GM21515 (cell line): ENCODE results near the gene PROKR1.
A peak's percentile ranks its signal among the peaks of the same experiment; 100 is the strongest.
"Not testable (repeated sequence)": the region's sequence is repeated elsewhere in the genome, so short reads cannot be mapped to it uniquely, and the experiment has no call there.

Experiments used
- ATAC-seq: cut with Tn5 transposase; IDR thresholded peaks from one replicate; pipeline ENCODE4 v1.9.1; 2021; ENCODE audit not compliant: unreplicated experiment

Gene PROKR1

DNA sequence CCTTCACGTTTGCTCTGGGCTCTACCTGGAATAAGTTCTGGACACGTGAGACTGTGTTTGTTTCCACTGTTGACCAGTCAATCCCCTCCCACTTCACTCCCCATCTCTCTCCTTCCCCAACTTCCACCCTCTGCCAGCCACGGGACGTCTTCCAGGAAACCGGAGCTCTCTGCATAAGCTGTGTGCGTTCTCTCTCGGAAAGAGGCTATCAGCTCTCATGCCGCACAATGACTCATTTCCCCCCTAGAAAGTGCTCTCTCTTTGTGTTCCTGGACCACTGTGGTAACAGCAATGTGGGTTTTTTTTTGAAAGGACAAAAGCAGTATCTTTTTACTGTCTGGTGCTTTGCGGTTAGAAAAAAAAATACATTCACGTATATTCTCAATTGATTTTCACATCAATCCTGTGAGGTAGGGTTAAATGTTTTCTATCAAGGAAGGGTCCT, 10.2 kb downstream of the PROKR1 start:
- peak; percentile 69 for ATAC-seq

DNA sequence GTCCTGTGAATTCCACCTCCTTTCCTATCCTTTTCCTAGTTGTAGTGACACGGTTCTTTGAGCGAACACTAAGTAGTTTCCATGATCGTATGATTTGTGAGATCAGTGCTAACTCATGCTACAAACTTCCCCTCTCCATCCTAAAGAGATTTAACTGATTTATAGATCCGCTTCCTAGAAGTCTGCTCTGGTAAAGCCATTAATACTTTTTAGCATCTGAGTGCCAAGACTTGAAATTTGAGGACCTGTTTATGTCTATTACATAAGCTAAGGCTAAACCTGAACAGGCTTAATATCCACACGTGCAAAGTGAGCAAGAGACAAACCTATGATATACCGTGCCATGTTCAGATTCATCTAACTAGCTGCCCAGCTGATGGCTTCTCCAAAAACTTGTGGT, 14.9 kb downstream of the PROKR1 start:
- ATAC-seq, result no peak

DNA sequence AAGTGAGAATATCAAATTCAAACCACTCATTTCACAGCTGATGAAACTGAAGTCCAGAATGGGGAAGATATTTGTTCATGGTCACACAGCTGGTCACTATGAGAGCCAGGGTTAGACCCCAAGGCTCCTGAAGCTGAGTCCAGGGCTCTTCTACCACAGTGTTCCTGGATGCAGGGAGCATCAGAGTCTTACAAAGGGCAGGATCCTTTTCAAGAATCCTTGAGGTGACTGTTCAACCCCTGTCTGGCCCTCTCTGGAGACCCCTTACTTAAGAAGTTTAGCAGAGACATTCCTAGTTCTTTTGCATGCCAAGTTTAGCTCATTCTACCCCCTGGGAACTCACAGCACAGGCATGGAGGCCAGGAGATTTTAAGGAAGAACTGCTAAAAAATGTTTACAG, 15.7 kb downstream of the PROKR1 start:
- no peak for ATAC-seq

DNA sequence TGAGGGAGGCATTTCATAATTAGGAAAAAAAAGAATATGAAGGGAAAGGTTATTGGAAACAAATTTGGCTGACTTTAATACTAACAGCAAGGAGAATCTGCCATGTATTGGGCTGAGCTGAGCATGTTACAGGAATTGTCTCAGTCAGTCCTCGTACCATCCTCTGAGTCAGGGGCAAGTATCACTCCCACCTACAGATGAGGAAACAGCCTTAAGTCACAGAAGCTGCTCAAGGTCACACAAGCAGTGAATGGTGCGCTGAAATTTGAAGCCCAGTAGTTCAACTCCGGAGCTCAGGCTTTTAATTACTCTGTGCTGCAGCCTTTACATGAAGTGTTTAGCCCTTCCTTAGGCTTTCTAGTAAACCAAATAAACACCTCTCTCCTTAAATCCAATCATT, 17.3 kb downstream of the PROKR1 start:
- no peak for ATAC-seq

DNA sequence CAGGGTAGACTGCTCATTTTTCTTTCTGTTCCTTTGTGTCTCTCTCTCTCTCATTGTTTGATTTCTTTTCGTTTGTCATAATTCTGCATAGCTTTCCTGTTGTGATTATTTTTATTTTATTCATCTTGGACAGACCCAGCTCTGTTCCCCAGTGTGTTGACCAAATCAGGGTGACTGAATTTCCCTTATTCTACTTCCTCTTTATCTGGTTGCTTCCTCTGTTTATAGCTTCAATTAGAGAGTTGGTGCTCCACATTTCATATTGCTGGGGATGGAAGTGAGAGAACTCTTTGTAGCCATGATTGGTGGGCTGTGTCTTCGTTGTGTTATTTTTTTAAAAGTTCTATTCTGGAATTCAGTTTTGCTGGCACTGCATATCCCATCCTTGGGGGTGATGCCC, 19.1 kb downstream of the PROKR1 start:
- ATAC-seq, result no peak

DNA sequence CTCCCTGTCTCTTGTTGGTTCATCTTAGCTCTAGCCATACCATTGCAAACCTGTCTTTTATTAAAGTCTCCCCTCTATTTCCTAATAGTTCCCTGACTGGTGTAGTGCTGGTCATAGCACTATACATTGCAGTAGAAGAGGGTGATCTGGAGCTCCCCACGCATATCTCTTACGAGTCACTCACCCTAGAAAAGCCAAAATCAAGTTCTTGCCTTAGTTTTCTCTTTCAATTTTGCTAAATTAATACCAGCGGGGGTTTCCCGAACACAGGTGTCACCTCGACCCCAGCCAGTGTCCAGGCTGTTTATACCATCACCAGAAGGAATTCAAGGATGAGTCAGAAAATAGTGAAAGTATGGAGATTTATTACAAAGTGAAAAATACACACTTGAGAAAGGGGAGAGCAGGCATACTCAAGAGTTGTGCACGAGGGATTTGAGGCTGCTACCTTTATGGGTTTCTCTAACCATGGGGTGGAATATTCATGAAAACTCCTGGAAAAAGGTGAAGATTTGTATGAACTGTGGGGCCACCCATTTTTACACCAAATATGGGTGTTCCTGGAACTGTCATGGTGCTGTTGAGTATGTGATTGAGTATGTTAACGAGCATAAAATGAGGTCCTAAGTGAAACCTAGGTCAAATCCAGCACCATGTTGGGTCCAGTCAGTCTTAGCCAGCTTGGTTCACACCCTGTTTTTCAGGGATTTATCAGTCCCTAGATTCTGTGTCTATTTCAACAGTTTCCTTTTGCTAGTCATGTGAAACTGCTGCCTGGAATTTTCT, 20.2 kb downstream of the PROKR1 start:
- no peak for ATAC-seq

DNA sequence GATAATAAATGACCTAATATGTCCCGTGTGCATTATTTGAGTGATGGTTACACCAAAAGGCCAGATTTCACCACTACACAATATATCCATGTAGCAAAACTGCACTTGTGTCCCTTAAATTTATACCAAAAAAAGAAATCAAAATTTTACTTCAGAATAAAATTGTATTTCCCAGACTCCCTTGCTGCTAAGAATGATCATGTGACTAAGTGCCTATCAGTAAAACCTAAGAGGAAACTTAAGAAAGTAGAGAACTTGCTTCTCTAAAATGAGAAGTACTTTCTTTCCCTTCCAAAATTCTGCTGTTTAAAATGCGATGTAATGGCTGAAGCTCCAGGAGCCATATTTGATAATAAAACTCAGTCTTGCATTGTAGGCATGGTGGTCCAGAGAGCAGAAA, 24.0 kb downstream of the PROKR1 start:
- ATAC-seq, result no peak

DNA sequence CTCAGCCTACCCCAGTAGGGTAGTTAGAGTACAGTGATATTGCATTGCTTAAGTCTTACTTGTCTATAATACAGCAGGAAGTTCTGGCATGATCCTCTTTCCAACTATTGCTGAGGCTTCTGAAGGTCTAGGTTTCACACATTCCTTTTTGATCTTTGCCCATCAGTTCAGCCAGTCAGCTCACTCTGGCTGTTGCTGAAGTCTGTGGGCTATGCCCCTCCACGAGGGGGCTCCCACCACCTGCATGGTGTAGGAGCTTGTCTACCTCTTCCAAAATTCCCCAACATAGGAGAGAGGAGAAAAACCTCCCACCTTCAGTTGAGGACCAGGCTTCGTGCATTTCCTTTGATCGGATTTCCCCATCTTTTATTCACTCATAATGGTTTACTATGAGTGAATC, 26.3 kb downstream of the PROKR1 start:
- no peak for ATAC-seq

DNA sequence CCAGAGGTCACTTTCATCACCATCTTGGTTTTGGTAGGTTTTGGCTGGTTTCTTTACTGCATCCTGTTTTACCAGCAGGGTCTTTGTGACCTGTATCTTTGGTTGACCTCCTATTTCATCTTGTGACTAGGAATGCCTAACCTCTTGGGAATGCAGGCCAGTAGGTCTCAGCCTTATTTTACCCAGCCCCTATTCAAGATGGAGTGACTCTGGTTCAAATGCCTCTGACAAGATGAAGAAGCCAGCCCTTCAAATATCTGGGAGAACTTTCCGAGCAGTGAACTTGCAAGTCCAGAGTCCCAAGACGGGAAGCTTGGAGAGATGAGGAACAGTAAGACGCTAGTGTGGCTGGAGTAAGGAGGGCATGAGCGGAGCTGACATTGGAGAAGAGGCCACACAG, 28.6 kb downstream of the PROKR1 start:
- no peak for ATAC-seq

DNA sequence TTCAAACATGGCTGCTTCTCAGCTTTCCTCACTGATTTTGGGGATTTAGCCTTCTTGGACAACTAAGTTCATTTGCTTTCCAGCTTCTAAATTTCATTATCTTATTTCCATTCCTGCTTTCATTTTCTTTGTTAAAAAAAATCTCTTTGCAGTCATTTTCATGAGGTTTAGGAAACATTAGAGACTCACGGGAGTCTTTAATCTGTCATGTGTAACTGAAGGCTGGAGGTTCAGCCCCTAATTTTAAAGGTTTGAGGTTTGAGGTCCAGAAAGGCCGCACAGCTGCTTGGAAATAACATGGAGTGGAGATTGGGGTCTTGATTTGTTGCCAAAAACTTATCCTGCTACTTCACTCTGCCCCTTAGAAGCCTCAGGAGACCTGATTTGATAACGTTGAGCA, 30.3 kb downstream of the PROKR1 start:
- no peak for ATAC-seq

DNA sequence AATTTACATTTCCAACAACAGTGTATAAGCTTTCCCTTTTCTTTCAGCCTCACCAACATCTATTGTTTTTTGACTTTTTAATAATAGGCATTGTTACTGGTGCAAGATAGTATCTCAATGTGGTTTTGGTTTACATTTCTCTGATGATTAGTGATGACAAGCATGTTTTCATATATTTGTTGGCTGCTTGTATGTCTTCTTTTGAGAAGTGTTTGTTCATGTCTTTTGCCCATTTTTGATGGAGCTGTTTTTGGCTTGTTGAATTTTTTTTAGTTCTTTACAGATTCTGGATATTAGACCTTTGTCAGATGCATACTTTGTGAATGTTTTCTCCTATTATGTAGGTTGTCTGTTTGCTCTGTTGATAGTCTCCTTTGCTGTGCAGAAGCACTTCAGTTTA, 32.1 kb downstream of the PROKR1 start:
- no peak for ATAC-seq

DNA sequence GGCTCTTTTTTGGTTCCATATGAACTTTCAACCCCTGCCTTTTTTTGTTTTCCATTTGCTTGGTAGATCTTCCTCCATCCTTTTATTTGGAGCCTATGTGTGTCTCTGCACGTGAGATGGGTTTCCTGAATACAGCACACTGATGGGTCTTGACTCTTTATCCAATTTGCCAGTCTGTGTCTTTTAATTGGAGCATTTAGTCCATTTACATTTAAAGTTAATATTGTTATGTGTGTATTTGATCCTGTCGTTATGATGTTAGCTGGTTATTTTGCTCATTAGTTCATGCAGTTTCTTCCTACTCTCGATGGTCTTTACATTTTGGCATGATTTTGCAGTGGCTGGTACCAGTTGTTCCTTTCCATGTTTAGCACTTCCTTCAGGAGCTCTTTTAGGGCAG, 34.5 kb downstream of the PROKR1 start:
- not testable (repeated sequence) for ATAC-seq

DNA sequence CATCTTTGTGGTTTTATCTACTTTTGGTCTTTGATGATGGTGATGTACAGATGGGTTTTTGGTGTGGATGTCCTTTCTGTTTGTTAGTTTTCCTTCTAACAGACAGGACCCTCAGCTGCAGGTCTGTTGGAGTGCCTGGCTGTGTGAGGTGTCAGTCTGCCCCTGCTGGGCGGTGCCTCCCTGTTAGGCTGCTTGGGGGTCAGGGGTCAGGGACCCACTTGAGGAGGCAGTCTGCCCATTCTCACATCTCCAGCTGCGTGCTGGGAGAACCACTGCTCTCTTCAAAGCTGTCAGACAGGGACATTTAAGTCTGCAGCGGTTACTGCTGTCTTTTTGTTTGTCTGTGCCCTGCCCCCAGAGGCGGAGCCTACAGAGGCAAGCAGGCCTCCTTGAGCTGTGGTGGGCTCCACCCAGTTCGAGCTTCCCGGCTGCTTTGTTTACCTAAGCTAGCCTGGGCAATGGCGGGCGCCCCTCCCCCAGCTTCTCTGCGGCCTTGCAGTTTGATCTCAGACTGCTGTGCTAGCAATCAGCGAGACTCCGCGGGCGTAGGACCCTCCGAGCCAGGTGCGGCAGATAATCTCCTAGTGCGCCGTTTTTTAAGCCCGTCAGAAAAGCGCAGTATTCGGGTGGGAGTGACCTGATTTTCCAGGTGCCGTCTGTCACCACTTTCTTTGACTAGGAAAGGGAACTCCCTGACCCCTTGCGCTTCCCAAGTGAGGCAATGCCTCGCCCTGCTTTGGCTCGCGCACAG, 36.0 kb downstream of the PROKR1 start:
- ATAC-seq, result not testable (repeated sequence)

DNA sequence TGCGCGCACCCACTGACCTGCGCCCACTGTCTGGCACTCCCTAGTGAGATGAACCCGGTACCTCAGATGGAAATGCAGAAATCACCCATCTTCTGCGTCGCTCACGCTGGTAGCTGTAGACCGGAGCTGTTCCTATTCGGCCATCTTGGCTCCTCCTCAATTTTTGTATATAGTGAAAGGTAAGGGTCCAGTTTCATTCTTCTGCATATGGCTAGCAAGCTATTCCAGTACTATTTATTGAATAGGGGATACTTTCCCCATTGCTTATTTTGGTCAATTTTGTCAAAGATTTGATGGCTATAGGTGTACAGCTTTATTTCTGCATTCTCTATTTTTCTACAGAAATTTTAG, 36.5 kb downstream of the PROKR1 start:
- ATAC-seq, result not testable (repeated sequence)

DNA sequence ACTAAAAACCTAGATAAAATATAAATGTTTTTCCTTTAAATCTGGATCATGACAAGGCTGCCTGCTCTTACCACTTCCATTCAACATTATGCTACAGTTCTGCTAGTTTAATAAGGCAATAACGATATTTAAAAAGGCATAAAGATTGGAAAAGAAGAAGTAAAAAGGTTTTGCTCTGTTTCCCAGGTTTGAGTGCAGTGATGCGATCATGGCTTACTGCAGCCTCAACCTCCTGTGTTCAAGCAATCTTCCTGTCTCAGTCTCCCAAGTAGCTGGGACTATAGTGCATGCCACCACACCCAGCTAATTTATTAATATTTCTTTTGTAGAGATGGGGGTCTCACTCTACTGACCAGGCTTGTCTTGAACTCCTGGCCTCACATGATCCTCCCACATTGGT, 40.8 kb downstream of the PROKR1 start:
- no peak for ATAC-seq

DNA sequence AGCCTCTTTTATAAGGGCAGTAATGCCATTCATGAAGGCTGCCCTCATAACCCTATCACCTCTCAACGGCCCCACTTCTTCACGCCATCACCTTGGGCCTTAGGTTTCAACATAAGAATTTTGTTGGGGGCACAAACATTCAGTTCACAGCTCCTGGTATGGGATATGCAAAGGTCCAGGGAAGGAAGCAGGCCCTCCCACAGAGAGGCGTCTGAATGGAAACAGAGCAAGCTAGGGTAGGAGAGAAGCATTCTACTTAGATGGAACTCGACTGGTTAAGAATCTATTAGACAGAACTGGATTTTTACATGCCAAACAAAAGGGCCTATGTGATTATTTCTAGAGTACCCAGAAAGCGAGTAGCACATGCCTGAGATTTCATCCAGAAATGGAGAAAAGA, 42.8 kb downstream of the PROKR1 start:
- ATAC-seq, result no peak

DNA sequence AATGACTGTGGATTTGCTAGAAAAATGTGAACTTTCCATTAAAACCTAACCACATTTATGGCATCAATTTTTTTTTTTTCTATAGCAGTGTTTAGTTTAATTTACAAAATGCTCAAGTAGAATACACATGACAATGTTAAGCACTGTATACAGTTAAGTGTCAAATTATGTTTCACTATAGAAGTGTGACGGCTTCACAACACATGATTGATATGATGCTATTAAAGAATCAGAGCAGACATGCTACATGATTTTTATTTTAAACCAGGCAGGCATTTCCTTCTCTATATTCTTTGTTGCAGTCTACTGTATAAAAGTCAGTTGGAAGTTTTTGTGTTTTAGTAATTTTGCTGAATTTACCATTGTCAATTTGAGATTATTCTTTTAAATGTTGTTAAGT, 43.6 kb downstream of the PROKR1 start:
- no peak for ATAC-seq

DNA sequence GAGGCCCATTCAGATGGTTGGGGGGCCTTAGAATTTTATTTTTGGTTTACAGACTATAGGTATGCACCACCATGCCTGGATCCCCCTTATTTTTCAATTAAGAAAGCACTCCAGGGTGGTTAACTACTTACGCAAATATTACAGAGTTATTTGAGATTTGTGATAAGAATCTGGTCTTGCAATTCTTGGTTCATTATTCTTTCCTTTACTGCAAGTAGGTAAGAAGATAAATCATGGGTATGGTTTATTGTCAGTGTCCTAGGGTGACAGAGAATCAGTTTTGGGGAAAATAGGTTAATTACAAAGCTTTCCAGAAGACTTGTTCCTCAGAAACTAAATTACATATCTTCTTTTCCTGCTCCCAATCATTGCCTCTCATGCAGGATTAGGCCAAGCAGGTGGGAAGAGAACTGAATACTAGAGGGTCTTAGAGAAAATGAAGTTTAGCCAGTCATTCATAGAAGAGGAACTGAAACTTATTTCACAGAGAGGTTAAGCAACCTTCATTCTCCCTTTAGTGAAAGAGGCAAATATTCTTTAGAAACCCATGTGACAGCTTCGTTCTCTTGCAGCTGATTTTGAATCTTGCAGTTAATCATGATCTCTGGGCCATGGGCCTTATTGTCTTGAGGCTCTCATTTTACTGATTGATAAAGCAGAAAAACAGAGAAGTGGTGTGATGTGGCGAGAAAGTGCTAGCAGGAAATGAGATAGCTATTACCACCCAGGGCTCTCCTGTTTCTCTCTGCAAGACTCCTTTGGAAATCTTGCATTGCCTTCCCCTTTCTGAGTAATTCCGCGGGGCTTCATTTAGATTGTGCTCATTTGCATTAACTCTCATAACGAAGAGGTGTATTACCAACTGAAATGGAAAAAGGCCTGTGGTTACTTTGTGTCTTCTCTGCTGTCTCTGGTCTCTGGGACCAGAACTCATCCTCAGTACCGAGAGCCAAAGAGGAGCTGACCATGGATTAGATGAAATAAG, 46.5 kb downstream of the PROKR1 start:
- peak; percentile 89 for ATAC-seq

DNA sequence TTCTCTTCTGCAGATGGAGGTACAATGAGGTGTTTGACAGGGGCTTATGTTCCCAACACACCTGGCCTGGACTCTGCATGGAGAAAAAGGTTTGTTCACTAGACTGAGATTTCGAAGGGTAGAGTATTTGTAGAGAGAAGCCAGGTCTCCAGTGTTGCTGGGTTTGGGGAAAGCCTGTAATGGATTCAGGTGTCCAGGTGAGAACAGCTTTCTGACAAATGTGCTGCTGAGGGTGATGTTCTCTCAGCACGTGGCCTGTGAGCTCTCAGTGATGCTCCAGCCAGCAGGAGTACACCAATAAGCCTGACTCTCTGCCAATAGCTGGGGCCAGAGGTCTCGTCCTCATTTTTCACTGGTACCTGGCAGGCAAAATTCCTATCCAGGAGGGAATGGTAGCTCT, 47.5 kb downstream of the PROKR1 start:
- ATAC-seq, result no peak

DNA sequence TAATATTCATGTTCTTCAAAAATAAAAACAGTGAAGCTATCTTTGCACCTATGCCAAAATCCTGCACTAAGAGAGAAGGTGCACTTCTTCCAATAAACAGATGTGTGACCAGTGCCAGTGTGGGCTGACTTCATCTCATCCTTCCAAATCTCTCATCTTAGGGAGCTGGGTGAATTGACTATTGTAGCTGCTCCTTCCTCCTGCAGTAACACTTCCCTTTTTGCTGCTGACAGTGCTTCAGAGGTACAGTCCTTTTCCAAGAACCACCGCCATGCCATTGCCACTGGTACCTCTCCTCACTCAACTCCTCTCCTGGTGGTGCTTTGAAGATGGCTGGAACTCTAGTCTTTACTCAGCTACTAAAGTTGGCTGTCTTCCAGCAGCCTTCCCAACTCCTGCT, 49.1 kb downstream of the PROKR1 start:
- ATAC-seq, result no peak

DNA sequence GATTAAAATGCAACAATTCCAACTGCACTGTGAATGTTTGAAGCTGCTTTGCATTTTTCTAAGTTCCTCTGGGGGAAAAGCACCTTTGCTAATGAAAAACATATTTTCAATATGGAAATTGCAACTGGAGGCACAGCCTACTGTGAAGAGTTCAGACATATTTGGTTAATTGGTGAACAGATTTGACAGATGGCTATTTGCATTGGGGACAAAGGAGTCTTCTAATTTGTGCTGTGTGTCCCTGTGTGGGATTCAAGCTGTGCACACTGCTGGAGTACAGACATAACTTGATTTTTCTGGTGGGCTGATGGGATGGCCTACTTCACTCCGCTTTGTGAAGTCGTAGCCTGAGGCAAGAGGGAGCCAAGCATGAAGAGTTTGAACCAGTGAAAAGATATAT, 50.6 kb downstream of the PROKR1 start:
- ATAC-seq, result no peak
